IPS DF 4.7 (cell line): ENCODE data around the gene OVCA2.

Source experiments
- DNase-seq: peaks from one replicate; pipeline ENCODE4 v3.0.0-alpha.2; 2013; ENCODE audit warnings: low spot score; ENCODE audit errors: extremely low read depth

Gene OVCA2

GRCh38 chr17:2013994-2014317 is 27.9 kb upstream of the OVCA2 start:
- DNase-seq, result no peak

- DNase-seq, result no peak
Measured at GRCh38 chr17:2015314-2015713, 26.5 kb upstream of the OVCA2 start.

GRCh38 chr17:2016494-2016893 is 25.3 kb upstream of the OVCA2 start:
- DNase-seq, result no peak

- DNase-seq, result no peak
Measured at GRCh38 chr17:2017274-2017941, 24.4 kb upstream of the OVCA2 start.

GRCh38 chr17:2018716-2019510 is 22.9 kb upstream of the OVCA2 start:
- no peak for DNase-seq

- no peak for DNase-seq
Measured at GRCh38 chr17:2019723-2020122, 22.1 kb upstream of the OVCA2 start.

GRCh38 chr17:2020721-2021120 is 21.1 kb upstream of the OVCA2 start:
- DNase-seq, result no peak

- no peak for DNase-seq
Measured at GRCh38 chr17:2022647-2023240, 19.1 kb upstream of the OVCA2 start.

- DNase-seq, result no peak
Measured at GRCh38 chr17:2023256-2023655, 18.6 kb upstream of the OVCA2 start.

- no peak for DNase-seq
Measured at GRCh38 chr17:2023692-2024571, 17.9 kb upstream of the OVCA2 start.

GRCh38 chr17:2024572-2025219 is 17.1 kb upstream of the OVCA2 start:
- no peak for DNase-seq

GRCh38 chr17:2025220-2025621 is 16.6 kb upstream of the OVCA2 start, which contains the start of gene RTN4RL1:
Gene RTN4RL1, minus strand, starts transcription at chr17:2025334. Its CDS starts 469 bp downstream, at chr17:2024865.
- no peak for DNase-seq

- no peak for DNase-seq
Measured at GRCh38 chr17:2025622-2026309, 16.1 kb upstream of the OVCA2 start.

- DNase-seq, result no peak
Measured at GRCh38 chr17:2027528-2028233, 14.1 kb upstream of the OVCA2 start.

- DNase-seq, result no peak
Measured at GRCh38 chr17:2028234-2028614, 13.6 kb upstream of the OVCA2 start.

GRCh38 chr17:2028737-2029136 is 13.1 kb upstream of the OVCA2 start:
- DNase-seq, result no peak

GRCh38 chr17:2029911-2030778 is 11.7 kb upstream of the OVCA2 start, which contains the start of gene DPH1:
Gene DPH1, plus strand, starts transcription at chr17:2030153. Its CDS starts 17 bp downstream, at chr17:2030170.
- no peak for DNase-seq

- DNase-seq, result no peak
Measured at GRCh38 chr17:2030779-2031163, 11.1 kb upstream of the OVCA2 start.

GRCh38 chr17:2033153-2033552 is 8.7 kb upstream of the OVCA2 start:
- DNase-seq, result no peak
